Neuronal stem cell (in vitro differentiated cells): Measurements from ENCODE around the gene RECQL5.
"Not testable (repeated sequence)": the region's sequence is repeated elsewhere in the genome, so short reads cannot be mapped to it uniquely, and the experiment has no call there.

Experiments
- DNase-seq: peaks from one replicate; pipeline ENCODE4 v3.0.0-alpha.2; 2013; ENCODE audit warnings: low spot score
- H2AFZ ChIP-seq: one replicate; pipeline ENCODE4 v1.6.1; 2013; ENCODE audit warnings: mild to moderate bottlenecking, low read length, inconsistent platforms
- H2AK5ac ChIP-seq: 2 replicates; pipeline ENCODE4 v1.6.1; 2013; ENCODE audit warnings: low read depth, mild to moderate bottlenecking, inconsistent platforms, low read length, moderate library complexity, mixed read lengths
- H2BK120ac ChIP-seq: 2 replicates; pipeline ENCODE4 v1.6.1; 2013; ENCODE audit warnings: low read depth, mild to moderate bottlenecking, inconsistent platforms, low read length, moderate library complexity, mixed read lengths
- H2BK12ac ChIP-seq: one replicate; pipeline ENCODE4 v1.6.1; 2013; ENCODE audit warnings: low read length, inconsistent platforms
- H2BK15ac ChIP-seq: 2 replicates; pipeline ENCODE4 v1.6.1; 2013; ENCODE audit warnings: mild to moderate bottlenecking, low read length, inconsistent platforms, mixed read lengths
- H2BK5ac ChIP-seq: one replicate; pipeline ENCODE4 v1.6.1; 2013; ENCODE audit warnings: inconsistent platforms, mild to moderate bottlenecking, low read length, moderate library complexity
- H3K14ac ChIP-seq: one replicate; pipeline ENCODE4 v1.6.1; 2013; ENCODE audit warnings: low read length, inconsistent platforms
- H3K18ac ChIP-seq: 2 replicates; pipeline ENCODE4 v1.6.1; 2013; ENCODE audit warnings: low read length, inconsistent platforms
- H3K23ac ChIP-seq: 2 replicates; pipeline ENCODE4 v1.6.1; 2013; ENCODE audit warnings: low read depth, mild to moderate bottlenecking, mixed read lengths, low read length, inconsistent platforms; ENCODE audit not compliant: poor library complexity
- H3K27ac ChIP-seq: replicated peaks from 3 replicates; pipeline ENCODE4 v1.5.1; 2013; ENCODE audit warnings: low read length, inconsistent platforms
- H3K27me3 ChIP-seq, 3 experiments: 2 replicates each; pipeline ENCODE4 v1.6.1; 2013; ENCODE audit warnings: low read length in 3 of 3, mild to moderate bottlenecking in 2 of 3, inconsistent platforms in 1 of 3, low read depth in 1 of 3, mixed read lengths in 1 of 3, moderate library complexity in 1 of 3; ENCODE audit not compliant: control insufficient read depth in 3 of 3, insufficient read depth in 3 of 3
- H3K36me3 ChIP-seq, 2 donors: replicated peaks in 1 of 2; 2 replicates each; pipeline ENCODE4 v1.6.1; 2013; ENCODE audit warnings: low read length in 2 of 2; ENCODE audit not compliant: control insufficient read depth in 2 of 2, insufficient read depth in 2 of 2
- H3K4ac ChIP-seq: 2 replicates; pipeline ENCODE4 v1.6.1; 2013; ENCODE audit warnings: inconsistent platforms, mild to moderate bottlenecking, low read length, moderate library complexity
- H3K4me1 ChIP-seq, 2 donors: 1 replicate in 1 of 2; 2 replicates in 1 of 2; pipeline ENCODE4 v1.6.1; 2013; ENCODE audit warnings: low read length in 2 of 2, low read depth in 1 of 2; ENCODE audit not compliant: control insufficient read depth in 2 of 2, insufficient read depth in 1 of 2
- H3K4me2 ChIP-seq: one replicate; pipeline ENCODE4 v1.6.1; 2013; ENCODE audit warnings: mild to moderate bottlenecking, low read length, inconsistent platforms; ENCODE audit not compliant: insufficient read depth, poor library complexity, severe bottlenecking
- H3K4me3 ChIP-seq, 2 donors: 2 replicates each; pipeline ENCODE4 v1.5.1; 2013; ENCODE audit warnings: low read length in 2 of 2, mild to moderate bottlenecking in 2 of 2, inconsistent platforms in 1 of 2, moderate library complexity in 1 of 2
- H3K79me1 ChIP-seq: one replicate; pipeline ENCODE4 v1.6.1; 2013; ENCODE audit warnings: low read depth, mild to moderate bottlenecking, inconsistent platforms, low read length, moderate library complexity
- H3K9ac ChIP-seq: one replicate; pipeline ENCODE4 v1.6.1; 2013; ENCODE audit warnings: mild to moderate bottlenecking, low read depth, low read length, inconsistent platforms; ENCODE audit not compliant: poor library complexity
- H3K9me3 ChIP-seq, 2 donors: replicated peaks in 1 of 2; 2 replicates each; pipeline versions ENCODE3 to v1.6.1; 2013; ENCODE audit warnings: low read length in 2 of 2, mild to moderate bottlenecking in 2 of 2, inconsistent platforms in 1 of 2, low read depth in 1 of 2, mixed read lengths in 1 of 2, moderate library complexity in 1 of 2; ENCODE audit not compliant: control insufficient read depth in 2 of 2, insufficient read depth in 1 of 2
- H4K8ac ChIP-seq: one replicate; pipeline ENCODE4 v1.6.1; 2013; ENCODE audit warnings: low read depth, mild to moderate bottlenecking, inconsistent platforms, low read length, moderate library complexity
- H4K91ac ChIP-seq: one replicate; pipeline ENCODE4 v1.6.1; 2013; ENCODE audit warnings: low read length, low read depth, mild to moderate bottlenecking, inconsistent platforms; ENCODE audit not compliant: poor library complexity
- WGBS, 2 donors: extraction: QIAGEN DNeasy Blood & Tissue Kit; methylation state at CpG; one replicate each; pipeline ENCODE4 v1.1.7; 2013; ENCODE audit warnings: missing lambda C conversion rate in 2 of 2, mixed read lengths in 1 of 2; ENCODE audit not compliant: insufficient read length in 2 of 2, insufficient replicate concordance in 1 of 2; ENCODE audit errors: extremely low coverage in 2 of 2; 5-methylcytosine and 5-hydroxymethylcytosine counted together

Gene RECQL5

DNA sequence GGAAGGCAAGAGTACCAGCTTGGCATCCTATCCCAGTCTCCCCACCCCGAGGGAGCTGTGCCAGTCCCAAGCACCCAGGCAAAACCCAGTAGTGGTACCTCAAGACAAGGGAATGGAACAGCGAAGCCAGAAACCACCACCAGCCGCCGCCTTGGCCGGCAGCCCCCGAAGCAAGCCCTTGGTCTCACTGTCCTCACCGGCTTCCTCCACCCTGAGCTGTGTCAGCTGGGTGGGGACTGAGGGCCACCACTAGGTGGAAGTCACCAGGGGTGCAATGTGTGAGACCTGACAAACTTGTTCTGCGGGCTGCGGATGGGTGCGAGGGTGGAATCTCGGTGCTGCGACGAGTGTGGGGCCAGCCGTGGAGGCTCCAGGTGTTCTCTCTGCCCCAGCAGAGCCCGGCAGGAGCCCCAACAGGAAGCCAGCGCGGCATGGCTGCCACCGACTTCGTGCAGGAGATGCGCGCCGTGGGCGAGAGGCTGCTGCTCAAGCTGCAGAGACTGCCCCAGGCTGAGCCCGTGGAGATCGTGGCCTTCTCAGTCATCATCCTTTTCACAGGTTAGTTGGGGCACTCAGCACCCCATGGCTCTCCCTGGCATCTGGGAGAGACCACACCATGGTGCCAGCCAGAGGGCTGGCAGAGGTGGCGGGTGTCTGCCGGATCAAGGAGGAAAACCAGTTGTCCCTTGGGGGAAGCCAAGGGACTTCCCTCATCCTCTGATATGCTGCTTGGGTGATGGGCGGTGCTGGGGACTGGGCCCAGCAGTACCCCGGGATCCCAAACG lies 27.0 kb downstream of the RECQL5 start:
- H3K4me3 ChIP-seq: no peak overlapping the region
- no peak for DNase-seq
- no CpG with 5 or more reads among the region's 30 CpGs for WGBS, 2 donors

DNA sequence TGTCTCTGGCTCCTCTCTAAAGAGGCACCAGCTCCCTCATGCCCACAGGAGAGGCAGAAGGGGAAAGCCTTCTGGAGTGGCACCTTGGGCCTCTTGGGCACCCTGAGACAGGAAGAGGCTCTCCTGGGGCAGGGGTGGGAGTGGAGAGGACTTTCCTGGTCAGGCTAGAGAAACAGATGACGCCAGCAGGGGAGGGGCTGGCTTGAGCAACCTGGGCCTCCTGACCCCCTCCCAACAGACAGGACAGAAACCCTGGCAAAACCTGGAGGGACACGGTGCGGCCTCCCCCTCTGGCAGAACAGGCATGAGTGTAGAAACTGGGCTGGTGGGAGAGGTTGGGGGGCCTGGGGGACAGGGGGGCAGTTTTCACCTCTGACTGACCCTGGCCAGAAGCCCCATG lies 27.6 kb downstream of the RECQL5 start:
- Histone ChIP-seq H4K91ac (no peak overlapping the region), H3K9me3 (peaks cover 0 to 2% of the 10 kb centered on the region in 2 donors), H3K27ac (no peak overlapping the region), H3K4ac (no peak overlapping the region), H3K9ac (no peak overlapping the region), H3K18ac (no peak overlapping the region), H2BK15ac (no peak overlapping the region), H2BK120ac (no peak overlapping the region), H2BK5ac (no peak overlapping the region), H3K4me1 (peaks cover 11 to 12% of the 10 kb centered on the region in 2 donors), H3K4me2 (no peak overlapping the region), H2AFZ (no peak overlapping the region), H4K8ac (no peak overlapping the region), H3K14ac (no peak overlapping the region), H3K23ac (no peak overlapping the region), H3K4me3 (no peak overlapping the region), H2BK12ac (no peak overlapping the region), H3K36me3 (peaks cover 2 to 8% of the 10 kb centered on the region in 2 donors), H3K27me3 (no peaks in the 10 kb centered on the region), H2AK5ac (no peak overlapping the region), H3K79me1 (peaks cover 3% of the 10 kb centered on the region)
- no peak for DNase-seq
- WGBS, 2 donors: no CpG with 5 or more reads among the region's 3 CpGs

More for the DNA sequence above, 27.0 kb downstream of the RECQL5 start:
- Histone ChIP-seq H3K9me3 (peaks cover 0 to 2% of the 10 kb centered on the region in 2 donors), H3K27ac (no peak overlapping the region), H2AK5ac (no peak overlapping the region), H3K9ac (no peak overlapping the region), H3K4ac (no peak overlapping the region), H2BK120ac (no peak overlapping the region), H3K4me1 (peaks cover 5 to 7% of the 10 kb centered on the region in 2 donors), H3K18ac (no peak overlapping the region), H2BK12ac (no peak overlapping the region), H3K23ac (no peak overlapping the region), H2AFZ (no peak overlapping the region), H3K27me3 (no peaks in the 10 kb centered on the region), H4K8ac (no peak overlapping the region), H2BK5ac (no peak overlapping the region), H3K36me3 (peaks cover 2 to 8% of the 10 kb centered on the region in 2 donors), H3K14ac (no peak overlapping the region), H2BK15ac (no peak overlapping the region), H3K79me1 (peaks cover 3% of the 10 kb centered on the region), H4K91ac (no peak overlapping the region), H3K4me2 (no peak overlapping the region)

DNA sequence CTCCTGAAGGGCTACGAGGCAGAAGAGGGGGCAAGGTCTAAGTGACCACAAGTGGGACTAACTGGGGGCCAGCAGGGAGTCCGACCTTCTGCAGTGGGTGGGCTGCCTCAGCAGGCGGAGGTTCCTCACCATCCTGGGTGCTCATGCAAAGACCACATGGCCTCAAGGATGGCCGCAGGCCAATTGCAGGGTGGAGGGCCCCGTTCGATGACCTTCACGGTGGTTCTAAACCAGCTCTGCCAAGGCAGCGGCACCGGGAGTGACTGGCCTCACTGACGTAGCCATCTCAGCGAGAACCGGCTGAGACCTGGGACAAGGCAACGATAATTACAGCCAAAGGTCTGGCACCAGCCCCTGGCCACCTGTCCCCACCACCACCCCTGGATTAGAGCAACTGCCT lies 28.1 kb downstream of the RECQL5 start:
- H3K27me3 ChIP-seq: no peaks in the 10 kb centered on the region
- H2BK5ac ChIP-seq: no peak overlapping the region
- WGBS, 2 donors: no CpG with 5 or more reads among the region's 13 CpGs
- peaks cover 3% of the 10 kb centered on the region for H3K79me1 ChIP-seq
- H4K8ac ChIP-seq: no peak overlapping the region
- H2AFZ ChIP-seq: no peak overlapping the region
- H3K23ac ChIP-seq: no peak overlapping the region
- H3K14ac ChIP-seq: no peak overlapping the region
- H3K4ac ChIP-seq: no peak overlapping the region
- no peak for DNase-seq
- H3K36me3 ChIP-seq: peaks cover 2 to 6% of the 10 kb centered on the region in 2 donors
- H3K27ac ChIP-seq: no peak overlapping the region
- H3K4me1 ChIP-seq: peaks cover 16% of the 10 kb centered on the region in 2 donors
- H2BK12ac ChIP-seq: no peak overlapping the region
- peaks cover 0 to 2% of the 10 kb centered on the region in 2 donors for H3K9me3 ChIP-seq
- no peak overlapping the region for H2AK5ac ChIP-seq
- no peak overlapping the region for H4K91ac ChIP-seq
- H3K4me3 ChIP-seq: no peak overlapping the region
- no peak overlapping the region for H3K4me2 ChIP-seq
- no peak overlapping the region for H2BK120ac ChIP-seq
- H3K9ac ChIP-seq: peak overlapping the region; percentile 12
- H3K18ac ChIP-seq: no peak overlapping the region
- no peak overlapping the region for H2BK15ac ChIP-seq

DNA sequence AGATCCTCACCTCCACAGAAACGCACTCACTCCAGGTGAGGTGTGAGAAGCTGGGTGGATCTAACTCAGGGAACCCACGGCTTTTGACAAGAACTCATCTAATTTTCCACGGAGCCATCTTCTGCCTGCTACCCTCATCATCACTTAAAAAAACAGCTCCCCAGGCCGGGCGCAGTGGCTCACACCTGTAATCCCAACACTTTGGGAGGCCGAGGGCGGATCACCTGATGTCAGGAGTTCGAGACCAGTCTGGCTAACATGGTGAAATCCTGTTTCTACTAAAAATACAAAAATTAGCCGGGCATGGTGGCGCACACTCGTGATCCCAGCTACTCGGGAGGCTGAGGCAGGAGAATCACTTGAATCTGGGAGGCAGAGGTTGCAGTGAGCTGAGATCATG lies 28.9 kb downstream of the RECQL5 start:
- H3K9me3 ChIP-seq, H3K36me3 ChIP-seq, H4K91ac ChIP-seq, H3K4ac ChIP-seq, H3K4me2 ChIP-seq, H3K9ac ChIP-seq, H2BK15ac ChIP-seq, H3K14ac ChIP-seq, H2AFZ ChIP-seq, H3K4me3 ChIP-seq, H3K23ac ChIP-seq, H3K27ac ChIP-seq, H2BK120ac ChIP-seq, H3K79me1 ChIP-seq, H2AK5ac ChIP-seq, H2BK12ac ChIP-seq, H3K18ac ChIP-seq, H2BK5ac ChIP-seq, H4K8ac ChIP-seq, H3K27me3 ChIP-seq, DNase-seq: not testable (repeated sequence)
- no CpG with 5 or more reads among the region's 12 CpGs for WGBS, 2 donors
- peaks cover 23% of the 10 kb centered on the region in 2 donors for H3K4me1 ChIP-seq
